Inflammatory macrophage (primary cell): Measurements from ENCODE around the gene PAPSS2.
"Not testable (repeated sequence)": the region's sequence is repeated elsewhere in the genome, so short reads cannot be mapped to it uniquely, and the experiment has no call there.

Experiments used
- DNase-seq, 2 donors: peaks; one replicate each; pipeline ENCODE4 v3.0.0-alpha.2; 2020 to 2022
- total RNA-seq, 18 experiments: gene quantifications; one replicate each; lab custom pipeline; 2026; ENCODE audit warnings: mixed read lengths in 6 of 18, inconsistent platforms in 2 of 18; lab: John Stamatoyannopoulos, UW

PAPSS2 gene
- 10.3 to 47.9 (median 26.0) reads per million in 18 experiments for total RNA-seq

DNA sequence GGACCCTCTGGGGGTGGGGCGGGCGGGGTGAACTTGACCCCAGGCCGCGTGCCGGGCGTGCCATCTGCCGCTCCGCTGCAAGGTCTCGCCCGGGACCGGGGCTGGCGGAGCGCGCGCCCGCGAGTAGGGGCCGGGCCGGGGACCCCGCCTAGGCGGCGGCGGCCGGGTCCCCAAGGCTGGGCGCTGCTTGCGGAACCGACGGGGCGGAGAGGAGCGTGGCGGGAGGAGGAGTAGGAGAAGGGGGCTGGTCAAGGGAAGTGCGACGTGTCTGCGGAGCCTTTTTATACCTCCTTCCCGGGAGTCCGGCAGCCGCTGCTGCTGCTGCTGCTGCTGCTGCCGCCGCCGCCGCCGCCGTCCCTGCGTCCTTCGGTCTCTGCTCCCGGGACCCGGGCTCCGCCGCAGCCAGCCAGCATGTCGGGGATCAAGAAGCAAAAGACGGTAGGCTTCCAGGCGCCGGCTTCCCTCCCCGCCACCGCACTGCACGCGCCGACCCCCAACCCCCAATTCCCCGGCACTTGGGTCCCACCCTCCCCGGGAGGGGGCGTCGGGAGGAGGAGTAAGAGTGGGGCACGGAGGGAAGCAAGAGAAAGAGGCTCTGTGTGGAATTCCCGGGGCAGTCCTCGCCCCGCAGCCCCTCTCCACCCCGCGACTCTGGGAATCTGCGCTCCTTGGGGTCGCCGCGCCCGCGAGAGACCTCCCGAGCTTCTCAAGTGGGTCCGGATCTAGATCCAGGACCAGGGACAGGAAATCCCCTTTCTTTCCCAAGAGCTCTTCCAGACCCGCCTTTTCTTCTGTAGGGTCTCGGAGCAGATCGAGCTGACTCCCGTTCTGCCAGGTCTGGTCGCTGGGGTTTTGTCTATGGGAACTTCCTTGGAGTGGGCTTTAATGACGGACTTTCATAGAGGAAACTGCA is at the start of gene PAPSS2:
Gene PAPSS2 (plus strand): TSS at position 308 of the 913 bp plus-strand sequence. CDS start 104 bp downstream, at position 412.
- DNase-seq, result peak; percentile 63 to 73

DNA sequence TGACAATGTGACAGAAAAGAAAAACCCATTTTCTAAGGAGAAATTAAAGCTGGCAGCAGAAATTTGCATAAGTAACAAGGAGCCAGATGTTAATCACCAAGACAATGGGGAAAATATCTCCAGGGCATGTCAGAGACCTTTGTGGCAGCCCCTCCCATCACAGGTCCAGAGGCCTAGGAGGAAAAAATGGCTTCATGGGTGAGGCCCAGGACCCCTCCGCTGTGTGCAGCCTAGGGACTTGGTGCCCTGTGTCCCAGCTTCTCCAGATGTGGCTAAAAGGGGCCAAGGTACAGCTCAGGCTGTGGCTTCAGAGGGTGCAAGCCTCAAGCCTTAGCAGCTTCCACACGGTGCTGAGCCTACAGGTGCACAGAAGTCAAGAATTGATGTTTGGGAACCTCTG is 48.3 kb upstream of the PAPSS2 start:
- DNase-seq, result not testable (repeated sequence)

DNA sequence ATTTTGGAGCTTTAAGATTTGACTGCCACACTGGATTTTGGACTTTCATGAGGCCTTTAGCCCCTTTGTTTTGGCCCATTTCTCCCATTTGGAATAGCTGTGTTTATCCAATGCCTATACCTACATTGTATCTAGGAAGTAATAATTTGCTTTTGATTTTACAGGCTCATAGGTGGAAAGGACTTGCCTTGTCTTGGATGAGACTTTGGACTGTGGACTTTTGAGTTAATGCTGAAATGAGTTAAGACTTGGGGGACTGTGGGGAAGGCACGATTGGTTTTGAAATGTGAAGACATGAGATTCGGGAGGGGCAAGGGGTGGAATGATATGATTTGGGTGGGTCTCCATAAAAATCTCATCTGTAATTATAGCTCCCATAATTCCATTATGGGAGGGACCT is 47.6 kb upstream of the PAPSS2 start:
- no peak for DNase-seq

DNA sequence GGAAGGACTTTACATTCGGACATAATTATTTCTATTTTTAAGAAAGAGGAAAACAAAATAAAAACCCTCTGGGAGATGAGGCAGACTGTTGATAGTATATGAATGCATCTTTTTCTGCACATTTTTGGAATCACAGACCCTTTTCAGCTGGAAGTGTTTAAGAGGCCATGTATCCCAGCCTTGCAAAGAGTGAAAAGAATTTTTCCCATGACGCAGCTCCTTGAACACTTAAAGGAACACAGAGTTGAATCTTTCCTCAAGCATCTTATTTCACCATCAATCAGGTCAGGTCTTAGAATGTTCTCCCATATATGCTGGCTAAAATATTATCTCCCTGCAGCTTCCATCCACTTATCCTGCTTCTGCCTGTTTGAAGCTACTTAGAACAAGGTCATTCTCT is 45.9 kb upstream of the PAPSS2 start:
- DNase-seq, result no peak

DNA sequence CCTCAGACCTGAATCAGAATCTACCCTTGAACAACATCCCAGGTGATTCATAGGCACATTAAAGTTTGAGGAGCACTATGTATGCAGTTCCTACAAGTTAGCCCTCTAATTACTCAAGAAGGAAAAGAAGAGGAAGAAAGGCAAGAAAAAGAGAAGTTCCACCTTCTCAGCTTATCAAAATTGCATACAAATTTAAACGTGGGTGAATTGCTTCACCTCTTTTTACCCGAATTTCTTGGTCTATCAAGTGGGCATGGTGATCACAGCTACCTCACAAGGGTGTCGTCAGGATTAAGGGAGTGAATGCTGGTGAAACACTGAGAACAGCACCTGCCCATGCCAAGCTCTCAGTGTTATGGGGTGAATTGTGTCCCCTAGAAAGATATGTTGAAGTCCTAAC is 43.8 kb upstream of the PAPSS2 start:
- peak; percentile 31 to 40 for DNase-seq

DNA sequence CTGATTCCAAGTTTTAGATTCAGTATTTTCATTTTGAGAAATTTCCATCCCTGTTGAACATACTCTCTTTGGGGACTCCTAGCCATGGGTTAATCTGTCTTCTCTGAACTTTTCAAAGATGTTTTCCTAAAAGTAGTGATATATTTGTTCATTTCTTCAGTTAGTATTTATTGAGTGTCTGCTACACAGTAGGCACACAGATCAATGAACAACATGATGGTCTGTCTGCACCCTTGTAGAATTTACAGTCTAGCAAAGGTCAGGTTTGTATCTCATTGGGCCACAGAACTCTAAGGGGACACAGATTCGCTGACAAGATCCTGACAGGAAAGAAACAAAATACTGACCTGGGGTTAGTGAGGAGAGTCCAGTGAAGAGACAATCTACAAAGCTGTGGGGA is 42.2 kb upstream of the PAPSS2 start:
- no peak for DNase-seq

DNA sequence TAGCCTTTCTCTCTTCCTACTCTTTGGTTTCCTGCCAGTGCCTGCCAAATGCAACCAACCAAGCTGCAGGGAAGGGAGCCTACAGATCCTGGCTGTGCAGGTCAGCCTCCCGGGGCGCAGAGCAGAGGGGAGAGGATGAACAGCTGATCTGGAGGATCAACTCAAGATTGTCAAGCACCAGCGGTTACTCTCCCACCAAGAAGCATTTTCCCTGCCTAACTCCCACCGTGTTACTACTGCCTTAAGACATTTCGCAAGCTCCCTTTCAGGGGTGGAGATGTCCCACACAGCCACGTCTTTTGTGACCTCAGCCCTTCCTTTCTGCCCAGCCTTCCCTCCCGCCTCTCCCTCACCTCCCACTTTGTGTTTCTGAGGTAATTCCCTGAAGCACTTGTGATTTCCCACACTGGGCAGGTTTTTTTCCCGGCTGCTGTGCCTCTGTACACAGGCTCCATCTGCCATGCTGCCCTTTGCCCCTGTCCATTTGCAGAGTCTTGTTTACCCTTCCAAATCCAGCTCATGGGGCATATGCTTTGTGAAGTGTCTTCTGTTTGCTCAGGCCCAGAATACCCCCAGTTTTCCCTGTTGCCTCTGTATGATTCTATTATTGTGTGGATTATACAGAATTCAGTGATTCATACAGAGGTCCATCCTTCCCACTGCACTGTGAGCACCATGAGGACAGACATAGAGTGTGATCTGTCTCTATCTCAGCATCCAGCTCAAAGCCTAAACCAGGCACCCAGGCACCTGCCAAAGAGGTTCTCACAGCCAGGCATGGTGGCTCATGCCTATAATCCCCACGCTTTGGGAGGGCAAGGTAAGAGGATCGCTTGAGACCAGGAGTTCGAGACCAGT is 40.9 kb upstream of the PAPSS2 start:
- DNase-seq, result peak; percentile 30 to 68

DNA sequence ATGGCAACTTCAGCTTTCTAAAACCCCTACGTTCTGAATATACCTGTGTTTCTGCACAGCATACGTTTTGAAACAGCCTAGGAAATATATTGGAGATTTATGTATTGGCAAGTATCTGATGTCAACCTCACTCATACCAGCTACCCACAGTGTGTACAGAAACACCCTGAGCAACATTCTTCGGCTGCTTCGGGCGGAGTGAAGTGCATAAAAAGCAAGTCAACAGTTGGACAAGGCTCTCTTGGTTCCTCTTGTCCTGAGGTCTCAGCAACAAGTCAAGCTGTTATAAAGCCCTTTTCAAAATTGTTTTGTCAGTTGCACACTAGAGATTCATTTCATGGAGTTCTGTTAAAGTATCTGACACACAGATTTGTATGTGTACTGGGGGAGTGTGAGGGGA is 40.0 kb upstream of the PAPSS2 start:
- DNase-seq, result no peak

DNA sequence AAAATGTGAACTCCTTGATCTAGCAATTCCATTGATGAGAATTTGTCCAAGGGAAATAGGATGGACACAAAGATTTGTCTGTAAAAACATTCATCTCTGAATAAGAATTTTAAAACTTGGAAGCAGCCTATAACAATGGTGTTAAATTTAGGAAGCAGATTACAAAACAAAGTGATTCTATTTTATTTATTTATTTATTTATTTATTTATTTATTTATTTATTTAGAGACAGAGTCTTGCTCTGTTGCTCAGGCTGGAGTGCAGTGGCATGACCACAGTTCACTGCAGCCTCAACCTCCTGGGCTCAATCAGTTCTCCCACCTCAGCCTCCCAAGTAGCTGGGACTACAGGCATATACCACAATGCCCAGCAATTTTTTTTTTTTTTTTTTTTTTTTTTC is 38.2 kb upstream of the PAPSS2 start:
- DNase-seq, result not testable (repeated sequence)

DNA sequence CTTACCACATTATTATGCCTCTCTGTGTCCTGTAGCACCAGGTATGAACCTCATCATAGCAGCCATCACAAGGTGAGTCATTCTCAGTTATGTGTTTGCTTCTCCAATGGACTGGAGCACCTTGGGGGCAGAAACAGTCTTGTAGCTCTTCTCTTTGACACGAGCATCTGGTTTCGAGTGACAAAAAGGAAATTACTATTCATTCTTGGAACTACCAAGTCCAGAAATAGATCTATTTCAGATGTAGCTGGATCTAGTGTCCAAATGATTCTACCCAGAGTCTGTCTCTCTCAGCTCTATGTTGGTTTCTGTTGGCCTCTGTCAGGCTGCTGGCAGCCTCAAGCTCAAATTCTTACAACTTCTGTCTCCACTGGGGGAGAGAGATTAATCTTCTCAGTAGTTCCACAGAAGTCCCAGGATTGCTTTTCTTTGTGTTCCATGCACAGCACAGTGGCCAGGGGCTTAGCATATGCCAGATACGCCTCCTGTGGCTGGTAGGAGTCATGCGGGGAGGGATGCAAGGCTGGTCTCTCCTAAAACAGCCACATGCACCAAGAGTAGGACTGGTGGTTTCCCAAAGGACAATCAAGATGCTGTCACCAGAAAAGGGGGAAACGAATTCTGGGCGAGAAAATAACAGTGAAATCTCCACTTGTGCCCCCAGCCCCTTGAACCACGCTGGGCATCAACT is 37.2 kb upstream of the PAPSS2 start:
- DNase-seq, result no peak

DNA sequence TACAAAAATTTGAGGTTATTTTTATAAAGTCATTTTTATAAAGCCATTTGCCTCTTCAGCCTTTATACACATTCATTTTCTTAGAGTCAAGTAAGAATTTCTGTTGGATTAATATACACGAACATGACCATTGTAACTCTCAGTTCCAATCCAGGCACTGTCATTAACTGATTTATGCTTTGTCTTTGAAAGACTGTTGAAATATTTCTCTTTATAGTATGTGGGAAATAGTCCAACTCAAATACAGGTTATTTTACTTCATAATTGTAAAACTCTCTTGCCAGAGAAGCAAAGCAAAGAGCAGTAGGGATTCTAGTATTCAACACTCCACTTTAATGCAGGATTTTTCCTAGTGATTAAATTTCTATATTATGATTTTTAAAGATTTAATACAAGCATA is 36.5 kb upstream of the PAPSS2 start:
- DNase-seq, result no peak

DNA sequence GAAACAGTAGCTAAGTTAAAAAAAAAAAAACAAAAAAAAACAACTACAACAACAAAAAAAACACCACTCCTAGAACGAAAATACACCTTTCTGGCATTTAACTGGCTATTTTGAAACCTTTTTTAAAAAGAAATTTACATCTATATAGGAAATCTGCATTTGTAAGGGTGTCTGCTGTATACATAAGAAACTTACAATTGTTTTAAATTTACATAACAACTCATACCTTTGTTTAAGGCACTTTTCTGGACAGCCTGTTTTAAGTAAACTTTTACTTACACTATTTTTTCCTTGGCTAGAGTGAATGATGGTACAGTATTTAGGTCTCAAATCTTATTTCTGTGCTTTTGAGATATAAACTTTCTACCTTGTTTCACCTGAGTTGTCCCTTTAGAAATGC is 34.0 kb upstream of the PAPSS2 start:
- no peak for DNase-seq

DNA sequence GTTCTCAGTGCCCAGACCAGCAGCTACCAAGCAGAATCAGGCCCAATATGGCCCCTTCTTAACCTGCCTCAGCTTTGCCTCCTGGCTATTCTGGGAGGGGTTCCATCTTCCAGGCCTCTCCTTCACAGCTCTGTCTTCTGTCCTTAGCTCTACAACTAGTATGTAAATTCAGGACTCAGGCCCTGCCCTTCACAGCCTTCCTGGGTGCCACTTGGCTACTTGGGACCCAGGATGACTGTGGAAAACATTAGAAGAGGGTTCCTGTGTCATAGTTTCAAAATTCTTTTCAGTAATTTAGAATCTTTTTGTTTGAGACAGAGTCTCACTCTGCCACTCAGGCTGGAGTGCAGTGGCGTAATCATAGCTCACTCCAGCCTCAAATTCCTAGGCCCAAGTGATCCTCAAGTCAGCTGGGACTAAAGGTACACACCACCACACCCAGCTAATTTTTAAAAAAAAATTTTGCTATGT is 33.2 kb upstream of the PAPSS2 start:
- no peak for DNase-seq

DNA sequence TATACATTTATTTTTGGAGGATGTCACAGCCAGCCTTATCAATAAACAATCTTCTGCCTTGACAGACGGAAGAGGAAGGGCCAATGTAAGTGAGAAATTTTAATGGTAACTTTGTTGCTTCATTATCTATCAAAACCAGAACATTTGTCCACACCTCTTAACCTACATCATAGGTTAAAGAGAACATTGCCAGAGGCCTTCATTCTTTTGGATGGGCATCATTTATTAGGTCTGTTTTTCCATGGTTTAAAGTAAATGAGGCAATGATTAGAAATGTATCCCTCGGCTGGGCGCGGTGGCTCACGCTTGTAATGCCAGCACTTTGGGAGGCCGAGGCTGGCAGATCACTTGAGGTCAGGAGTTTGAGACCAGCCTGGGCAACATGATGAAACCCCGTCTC is 29.5 kb upstream of the PAPSS2 start:
- no peak for DNase-seq

DNA sequence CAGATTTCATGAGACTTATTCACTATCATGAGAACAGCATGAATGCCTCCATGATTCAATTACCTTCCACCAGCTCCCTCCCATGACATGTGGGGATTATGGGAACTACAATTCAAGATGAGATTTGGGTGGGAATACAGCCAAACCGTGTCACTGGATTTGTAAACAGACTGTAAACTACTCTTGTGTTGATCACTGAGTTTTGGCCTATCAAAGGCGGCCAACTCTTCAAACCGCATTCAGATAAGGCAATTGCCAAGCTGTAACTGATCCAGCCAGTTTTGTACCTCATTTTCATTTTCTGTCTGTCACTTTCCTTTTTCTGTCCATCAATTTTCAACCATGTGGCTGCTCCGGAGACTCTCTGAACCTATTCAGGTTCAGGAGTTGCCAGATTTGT is 27.2 kb upstream of the PAPSS2 start:
- no peak for DNase-seq

DNA sequence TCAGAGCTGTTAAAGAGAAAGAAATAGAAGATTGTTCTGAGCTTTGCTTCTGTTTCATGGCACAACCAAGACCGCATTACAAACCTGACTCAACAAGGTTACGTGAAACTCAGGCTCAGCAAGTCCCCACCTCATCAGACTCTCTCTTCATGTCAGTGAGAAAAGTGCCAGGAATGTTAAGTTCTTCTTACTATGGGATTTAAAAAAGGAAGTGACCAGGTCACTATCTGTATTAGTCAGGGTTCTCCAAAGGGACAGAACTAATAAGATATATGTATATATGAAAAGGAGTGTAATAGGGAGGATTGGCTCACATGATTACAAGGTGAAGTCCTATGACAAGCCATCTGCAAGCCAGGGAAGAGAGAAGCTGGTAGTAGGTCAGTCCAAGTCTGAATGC is 25.4 kb upstream of the PAPSS2 start:
- DNase-seq, result peak in 1 of 2 donors; percentile 16

DNA sequence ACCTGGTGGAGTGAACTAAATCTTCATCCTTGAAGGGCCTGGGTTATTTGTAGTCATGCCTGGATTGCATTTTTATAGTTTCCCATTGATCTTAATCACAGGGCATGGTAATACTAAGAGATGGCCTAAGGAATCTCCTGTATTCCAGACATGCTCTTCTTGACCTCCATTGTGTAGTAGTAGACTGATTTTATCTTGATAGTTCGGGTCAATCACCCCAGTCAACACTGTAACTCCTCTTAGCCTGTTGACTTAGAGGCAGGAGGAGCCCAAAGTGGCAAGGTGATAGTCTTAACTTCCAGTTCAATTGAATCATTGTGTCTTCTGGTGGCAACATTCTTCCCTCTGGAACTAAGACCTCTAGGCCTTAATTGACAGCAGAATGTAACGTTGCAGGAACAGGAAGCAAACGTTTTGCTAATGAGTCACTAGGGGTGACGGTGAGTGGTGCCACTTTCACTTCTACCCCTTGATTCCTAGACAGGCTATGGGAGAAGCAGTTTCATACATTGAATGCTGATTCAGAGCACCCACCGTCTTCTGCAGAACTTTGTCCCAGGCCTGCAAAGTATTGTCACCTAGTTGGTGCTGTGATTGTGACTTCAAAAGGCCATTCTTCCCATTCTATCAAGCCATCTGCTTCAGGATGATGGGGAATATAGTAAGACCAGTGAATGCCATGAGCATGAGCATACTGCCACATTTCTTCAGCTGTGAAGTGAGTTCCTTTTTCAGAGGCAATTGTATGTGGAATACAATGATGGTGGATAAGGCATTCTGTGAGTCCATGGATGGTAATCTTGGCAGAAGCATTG is 24.0 kb upstream of the PAPSS2 start:
- DNase-seq, result peak; percentile 81

DNA sequence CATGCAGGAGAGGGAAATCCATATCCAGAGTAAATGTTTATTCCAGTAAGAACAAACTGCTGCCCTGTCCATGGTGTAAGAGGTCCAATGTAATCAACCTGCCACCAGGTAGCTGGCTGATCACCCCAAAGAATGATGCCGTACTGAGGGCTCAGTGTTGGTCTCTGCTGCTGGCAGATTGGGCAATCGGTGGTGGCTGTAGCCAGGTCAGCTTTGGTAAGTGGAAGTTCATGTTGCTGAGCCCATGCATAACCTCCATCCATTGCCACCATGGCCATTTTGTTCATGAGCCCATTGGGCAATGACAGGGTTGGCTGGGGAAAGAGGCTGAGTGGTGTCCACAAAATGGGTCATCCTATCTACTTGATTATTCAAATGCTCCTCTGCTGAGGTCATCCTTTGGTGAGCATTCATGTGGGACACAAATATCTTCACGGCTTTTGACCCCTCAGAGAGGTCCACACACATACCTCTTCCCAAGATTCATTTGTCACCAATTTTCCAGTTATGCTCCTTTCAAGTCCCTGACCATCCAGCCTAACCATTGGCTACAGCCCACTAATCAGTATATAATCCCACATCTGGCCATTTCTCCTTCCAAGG is 23.3 kb upstream of the PAPSS2 start:
- no peak for DNase-seq

DNA sequence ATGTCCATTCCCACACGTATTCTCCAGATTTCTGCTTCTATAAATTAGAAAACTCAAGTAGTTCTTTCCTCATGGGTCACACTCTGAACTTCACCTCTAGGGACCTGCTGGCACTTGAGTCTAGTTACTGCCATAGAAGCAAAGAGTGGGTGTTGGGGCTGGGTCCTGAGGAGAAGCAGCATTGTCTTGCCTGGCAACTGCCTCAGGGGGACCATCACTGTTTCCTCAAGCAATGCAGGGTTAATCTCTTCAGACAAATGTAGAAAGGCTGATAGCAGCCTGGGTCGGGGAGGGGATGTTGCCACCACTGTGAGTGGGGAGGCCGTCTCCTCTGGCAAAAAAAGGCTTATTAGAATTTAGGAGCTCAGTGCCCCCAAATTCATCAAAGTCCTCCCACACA is 20.2 kb upstream of the PAPSS2 start:
- no peak for DNase-seq

DNA sequence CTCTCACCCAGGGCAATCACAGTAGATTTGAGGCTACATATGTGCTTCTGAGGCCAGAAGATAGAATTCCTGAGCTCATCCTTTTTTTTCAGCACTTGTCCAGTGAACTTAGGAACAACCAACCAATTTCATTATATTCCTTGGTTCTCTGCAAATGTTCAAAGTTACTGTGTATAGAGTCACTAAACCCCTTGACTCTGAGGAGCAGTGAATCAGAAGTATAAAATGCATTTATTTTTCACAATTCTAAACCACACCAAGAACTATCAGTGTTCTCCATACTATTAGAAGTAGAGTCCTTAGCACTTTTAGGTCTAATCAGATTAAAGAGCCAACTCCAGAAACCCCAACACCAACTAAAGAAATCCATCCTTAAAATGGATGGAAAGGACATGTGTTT is 19.6 kb upstream of the PAPSS2 start:
- DNase-seq, result no peak

DNA sequence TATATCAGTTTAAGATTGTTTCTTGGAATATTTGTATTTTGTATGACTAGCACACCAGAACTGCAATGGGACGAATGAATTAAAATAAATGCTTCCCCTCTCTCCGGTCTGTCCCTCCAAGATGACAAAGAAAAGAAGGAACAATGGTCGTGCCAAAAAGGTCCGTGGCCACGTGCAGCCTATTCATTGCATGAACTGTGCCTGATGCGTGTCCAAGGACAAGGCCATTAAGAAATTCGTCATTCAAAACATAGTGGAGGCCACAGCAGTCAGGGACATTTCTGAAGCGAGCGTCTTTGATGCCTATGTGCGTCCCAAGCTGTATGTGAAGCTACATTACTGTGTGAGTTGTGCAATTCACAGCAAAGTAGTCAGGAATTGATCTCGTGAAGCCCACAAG is 17.2 kb upstream of the PAPSS2 start:
- DNase-seq, result no peak

DNA sequence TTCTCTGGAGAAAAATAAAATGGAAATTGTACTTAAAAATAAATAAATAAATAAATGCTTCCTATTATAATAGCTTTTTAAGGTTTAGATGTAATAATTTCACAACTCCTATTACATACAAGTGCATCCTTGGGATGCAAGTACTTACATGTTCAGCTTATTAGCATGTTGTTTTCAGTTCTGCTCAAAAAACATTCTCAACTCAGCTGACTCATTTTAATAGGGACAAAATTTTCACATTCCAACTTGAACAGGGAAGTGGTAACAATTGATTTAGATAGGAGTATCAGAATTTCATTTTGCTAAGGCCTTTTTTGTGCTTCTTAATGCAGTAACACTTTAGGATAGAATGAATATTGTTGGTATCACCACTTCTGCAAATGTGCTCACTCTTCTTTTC is 16.7 kb upstream of the PAPSS2 start:
- no peak for DNase-seq
